ENCODE data around the gene PIGBOS1.

Gene PIGBOS1

GRCh38 chr15:55289746-55290527, 29.0 kb downstream of the PIGBOS1 start, which contains the start of gene RAB27A:
RAB27A (minus strand) TSS chr15:55289813; CDS start chr15:55234934, 54,879 bp downstream.
- no peaks in the 10 kb centered on the region for H3K36me3 ChIP-seq (replicated peaks in 1 of 2; ENCODE audit: control insufficient read depth in 2 of 2, insufficient read depth in 2 of 2, low read length in 2 of 2)
- no peak within 1 kb of the TSS for H2BK120ac ChIP-seq (ENCODE audit: low read depth, low read length)
- no CpG with 5 or more reads among the region's 69 CpGs for WGBS, 2 donors (ENCODE audit: extremely low coverage in 2 of 2, insufficient read length in 2 of 2, insufficient replicate concordance in 1 of 2)
- peak within 1 kb of the TSS; percentile 46 for H3K9ac ChIP-seq (ENCODE audit: low read depth, low read length, poor library complexity)
- H2BK12ac ChIP-seq (ENCODE audit: low read length) = no peak within 1 kb of the TSS
- no peak within 1 kb of the TSS for H3K14ac ChIP-seq (ENCODE audit: low read length)
- peak within 1 kb of the TSS; percentile 92 for H3K18ac ChIP-seq (ENCODE audit: low read length)
- H3K27me3 ChIP-seq (ENCODE audit: control insufficient read depth in 3 of 3, insufficient read depth in 3 of 3, low read depth in 1 of 3, low read length in 3 of 3) = no peaks in the 10 kb centered on the region
- H4K91ac ChIP-seq (ENCODE audit: low read depth, low read length, poor library complexity) = no peak within 1 kb of the TSS
- peaks cover 3 to 5% of the 10 kb centered on the region in 2 donors for H3K4me1 ChIP-seq (ENCODE audit: control insufficient read depth in 2 of 2, insufficient read depth in 1 of 2, low read depth in 1 of 2, low read length in 2 of 2)
- H3K9me3 ChIP-seq (replicated peaks in 1 of 2; ENCODE audit: control insufficient read depth in 2 of 2, insufficient read depth in 1 of 2, low read depth in 1 of 2, low read length in 2 of 2) = no peaks in the 10 kb centered on the region
- no peak within 1 kb of the TSS for H2BK15ac ChIP-seq (ENCODE audit: low read length)
- H3K23ac ChIP-seq (ENCODE audit: low read depth, low read length, poor library complexity) = peak within 1 kb of the TSS; percentile 4
- H3K79me1 ChIP-seq (ENCODE audit: low read depth, low read length) = no peaks in the 10 kb centered on the region
- H3K4ac ChIP-seq (ENCODE audit: low read length) = no peak within 1 kb of the TSS
- no peak within 1 kb of the TSS for H2AK5ac ChIP-seq (ENCODE audit: low read depth, low read length)
- peak within 1 kb of the TSS; percentile 95 for H3K4me2 ChIP-seq (ENCODE audit: insufficient read depth, low read length, poor library complexity, severe bottlenecking)
- DNase-seq (ENCODE audit: low spot score) = peak; percentile 60
- peak within 1 kb of the TSS; percentile 91 for H2AFZ ChIP-seq (ENCODE audit: low read length)
- no peak within 1 kb of the TSS for H2BK5ac ChIP-seq (ENCODE audit: low read length)
- H3K4me3 ChIP-seq (ENCODE audit: low read length in 2 of 2) = peak within 1 kb of the TSS; percentile 58 to 95
- H3K27ac ChIP-seq (replicated peaks; ENCODE audit: low read length) = no peak within 1 kb of the TSS
- H4K8ac ChIP-seq (ENCODE audit: low read depth, low read length) = peak within 1 kb of the TSS; percentile 17

- Histone ChIP-seq H2BK5ac (ENCODE audit: low read length) (no peak overlapping the region), H3K27ac (replicated peaks; ENCODE audit: low read length) (no peak overlapping the region)
- WGBS, 2 donors (ENCODE audit: extremely low coverage in 2 of 2, insufficient read length in 2 of 2, insufficient replicate concordance in 1 of 2) = no CpG with 5 or more reads among the region's 37 CpGs
Observed at GRCh38 chr15:55289011-55289745, 29.7 kb downstream of the PIGBOS1 start.

GRCh38 chr15:55288006-55288717, 30.8 kb downstream of the PIGBOS1 start:
- Histone ChIP-seq H3K23ac (ENCODE audit: low read depth, low read length, poor library complexity) (no peak overlapping the region), H2BK5ac (ENCODE audit: low read length) (no peak overlapping the region), H2AK5ac (ENCODE audit: low read depth, low read length) (no peak overlapping the region), H3K27ac (replicated peaks; ENCODE audit: low read length) (no peak overlapping the region), H3K4ac (ENCODE audit: low read length) (no peak overlapping the region), H3K79me1 (ENCODE audit: low read depth, low read length) (no peaks in the 10 kb centered on the region), H3K4me3 (ENCODE audit: low read length in 2 of 2) (no peak overlapping the region), H3K9me3 (replicated peaks in 1 of 2; ENCODE audit: control insufficient read depth in 2 of 2, insufficient read depth in 1 of 2, low read depth in 1 of 2, low read length in 2 of 2) (no peaks in the 10 kb centered on the region), H4K91ac (ENCODE audit: low read depth, low read length, poor library complexity) (no peak overlapping the region), H3K14ac (ENCODE audit: low read length) (no peak overlapping the region), H3K18ac (ENCODE audit: low read length) (no peak overlapping the region), H2BK12ac (ENCODE audit: low read length) (no peak overlapping the region), H4K8ac (ENCODE audit: low read depth, low read length) (no peak overlapping the region), H3K9ac (ENCODE audit: low read depth, low read length, poor library complexity) (no peak overlapping the region), H2BK15ac (ENCODE audit: low read length) (no peak overlapping the region), H2AFZ (ENCODE audit: low read length) (no peak overlapping the region), H3K4me1 (ENCODE audit: control insufficient read depth in 2 of 2, insufficient read depth in 1 of 2, low read depth in 1 of 2, low read length in 2 of 2) (peaks cover 3 to 5% of the 10 kb centered on the region in 2 donors), H3K4me2 (ENCODE audit: insufficient read depth, low read length, poor library complexity, severe bottlenecking) (no peak overlapping the region), H3K36me3 (replicated peaks in 1 of 2; ENCODE audit: control insufficient read depth in 2 of 2, insufficient read depth in 2 of 2, low read length in 2 of 2) (no peaks in the 10 kb centered on the region), H3K27me3 (ENCODE audit: control insufficient read depth in 3 of 3, insufficient read depth in 3 of 3, low read depth in 1 of 3, low read length in 3 of 3) (no peaks in the 10 kb centered on the region), H2BK120ac (ENCODE audit: low read depth, low read length) (no peak overlapping the region)
- WGBS, 2 donors (ENCODE audit: extremely low coverage in 2 of 2, insufficient read length in 2 of 2, insufficient replicate concordance in 1 of 2) = no CpG with 5 or more reads among the region's 8 CpGs
- no peak for DNase-seq (ENCODE audit: low spot score)

More at GRCh38 chr15:55289011-55289745, 29.7 kb downstream of the PIGBOS1 start:
- H3K4me3 ChIP-seq (ENCODE audit: low read length in 2 of 2) = peak overlapping the region; percentile 58 to 95
- H3K23ac ChIP-seq (ENCODE audit: low read depth, low read length, poor library complexity) = no peak overlapping the region
- H2AFZ ChIP-seq (ENCODE audit: low read length) = peak overlapping the region; percentile 91
- no peak overlapping the region for H2AK5ac ChIP-seq (ENCODE audit: low read depth, low read length)
- no peaks in the 10 kb centered on the region for H3K27me3 ChIP-seq (ENCODE audit: control insufficient read depth in 3 of 3, insufficient read depth in 3 of 3, low read depth in 1 of 3, low read length in 3 of 3)
- peak overlapping the region; percentile 46 for H3K9ac ChIP-seq (ENCODE audit: low read depth, low read length, poor library complexity)
- H3K4me1 ChIP-seq (ENCODE audit: control insufficient read depth in 2 of 2, insufficient read depth in 1 of 2, low read depth in 1 of 2, low read length in 2 of 2) = peaks cover 3 to 5% of the 10 kb centered on the region in 2 donors
- no peak overlapping the region for H2BK12ac ChIP-seq (ENCODE audit: low read length)
- peak overlapping the region; percentile 92 for H3K18ac ChIP-seq (ENCODE audit: low read length)
- H3K4ac ChIP-seq (ENCODE audit: low read length) = no peak overlapping the region
- peak; percentile 37 for DNase-seq (ENCODE audit: low spot score)
- H2BK15ac ChIP-seq (ENCODE audit: low read length) = no peak overlapping the region
- no peak overlapping the region for H2BK120ac ChIP-seq (ENCODE audit: low read depth, low read length)
- peak overlapping the region; percentile 95 for H3K4me2 ChIP-seq (ENCODE audit: insufficient read depth, low read length, poor library complexity, severe bottlenecking)
- H3K36me3 ChIP-seq (replicated peaks in 1 of 2; ENCODE audit: control insufficient read depth in 2 of 2, insufficient read depth in 2 of 2, low read length in 2 of 2) = no peaks in the 10 kb centered on the region
- no peaks in the 10 kb centered on the region for H3K79me1 ChIP-seq (ENCODE audit: low read depth, low read length)
- H4K91ac ChIP-seq (ENCODE audit: low read depth, low read length, poor library complexity) = no peak overlapping the region
- H3K9me3 ChIP-seq (replicated peaks in 1 of 2; ENCODE audit: control insufficient read depth in 2 of 2, insufficient read depth in 1 of 2, low read depth in 1 of 2, low read length in 2 of 2) = no peaks in the 10 kb centered on the region
- H3K14ac ChIP-seq (ENCODE audit: low read length) = no peak overlapping the region
- no peak overlapping the region for H4K8ac ChIP-seq (ENCODE audit: low read depth, low read length)

Measured in neuronal stem cell (in vitro differentiated cells).